ENCODE results near the gene ATP5PO. TPM values are rescaled to one million over a fixed set of nuclear protein-coding genes. Genes with fewer than 3 reads are reported as not detected.
"Not testable (repeated sequence)": the region's sequence is repeated elsewhere in the genome, so short reads cannot be mapped to it uniquely, and the experiment has no call there.

The ATP5PO gene
- total RNA-seq, 1 donor from 2014 or later = 835 TPM

- ATAC-seq (ENCODE audit: poor library complexity) = no peak
- intact Hi-C loops (cut with DNase I) = no loop called here
- DNase-seq = no peak
Measured at GRCh38 chr21:33883118-33883517, 32.5 kb downstream of the ATP5PO start.

- ATAC-seq (ENCODE audit: poor library complexity) = no peak
- DNase-seq = no peak
- intact Hi-C loops (cut with DNase I) = no loop called here
Measured at GRCh38 chr21:33881689-33882440, 33.7 kb downstream of the ATP5PO start.

DNA sequence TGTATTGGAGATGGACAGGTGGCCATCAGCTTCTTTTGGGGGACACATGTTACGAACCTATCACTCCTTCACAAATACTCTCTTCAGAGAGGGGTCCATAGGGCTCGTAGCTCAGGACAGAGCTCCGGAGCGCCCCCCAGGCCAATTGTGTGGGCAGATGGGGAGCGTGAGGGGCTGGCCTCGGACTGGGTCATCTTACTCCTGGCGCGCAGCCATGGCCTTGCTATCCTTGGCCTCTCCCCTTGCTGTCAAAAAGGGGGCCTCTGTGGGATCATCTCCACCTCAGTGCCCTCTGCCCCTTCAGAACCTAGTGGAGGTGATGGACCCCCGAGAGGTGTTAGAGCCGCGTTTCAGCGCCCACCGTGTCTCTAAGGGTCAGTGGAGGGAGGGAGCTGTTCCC, 35.0 kb downstream of the ATP5PO start:
- DNase-seq (no peak), ATAC-seq (ENCODE audit: poor library complexity) (no peak)
- intact Hi-C loops (cut with DNase I) = no loop called here

DNA sequence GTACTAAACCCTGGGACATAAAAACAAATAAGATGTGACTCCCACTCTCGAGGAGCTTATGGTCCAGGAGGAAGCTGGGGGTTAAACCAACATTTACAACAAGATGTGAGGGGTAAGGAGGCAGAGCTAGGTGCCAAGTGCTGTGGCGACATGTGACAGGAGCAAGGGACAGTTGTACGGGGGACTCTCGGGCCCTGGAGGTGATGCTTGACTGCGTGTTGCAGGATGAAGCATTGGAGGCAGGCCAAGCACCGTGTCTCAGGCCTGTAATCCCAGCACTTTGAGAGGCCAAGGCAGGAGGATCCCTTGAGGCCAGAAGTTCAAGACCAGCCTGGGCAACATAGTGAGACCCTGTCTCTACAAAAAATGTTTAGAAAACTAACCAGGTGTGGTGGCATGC, 36.8 kb downstream of the ATP5PO start:
- no peak for DNase-seq
- intact Hi-C loops (cut with DNase I) = no loop called here

GRCh38 chr21:33875026-33875695, 40.4 kb downstream of the ATP5PO start:
- no peak for DNase-seq
- intact Hi-C loops (cut with DNase I) = no loop called here
- ATAC-seq (ENCODE audit: poor library complexity) = no peak

More for the DNA sequence above, 36.8 kb downstream of the ATP5PO start:
- ATAC-seq (ENCODE audit: poor library complexity) = no peak

DNA sequence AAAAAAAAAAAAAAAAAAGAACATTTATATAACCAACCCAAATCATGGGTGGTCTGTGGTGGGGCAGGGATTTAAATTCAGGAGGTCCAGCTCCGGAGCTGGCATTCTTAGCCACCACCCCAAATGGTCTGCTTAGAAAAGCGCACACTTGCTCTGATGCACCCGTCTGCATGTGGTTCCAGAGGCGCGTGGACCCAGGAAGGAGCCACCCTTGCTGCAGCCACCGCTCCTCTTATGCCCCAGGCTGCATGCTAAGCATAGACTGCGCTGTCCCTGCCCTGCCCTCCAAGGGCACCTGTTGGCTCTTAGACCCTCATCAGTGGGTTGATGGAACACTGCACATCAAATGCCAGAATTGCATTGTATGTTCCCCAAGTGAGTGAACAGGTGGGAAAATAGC, 41.4 kb downstream of the ATP5PO start:
- no peak for ATAC-seq (ENCODE audit: poor library complexity)
- intact Hi-C loops (cut with DNase I) = no loop called here
- DNase-seq = no peak

GRCh38 chr21:33872881-33873515, 42.6 kb downstream of the ATP5PO start:
- DNase-seq = no peak
- intact Hi-C loops (cut with DNase I) = no loop called here
- ATAC-seq (ENCODE audit: poor library complexity) = no peak

GRCh38 chr21:33871171-33871570, 44.4 kb downstream of the ATP5PO start:
- intact Hi-C loops (cut with DNase I) = no loop called here
- DNase-seq (no peak), ATAC-seq (ENCODE audit: poor library complexity) (no peak)

DNA sequence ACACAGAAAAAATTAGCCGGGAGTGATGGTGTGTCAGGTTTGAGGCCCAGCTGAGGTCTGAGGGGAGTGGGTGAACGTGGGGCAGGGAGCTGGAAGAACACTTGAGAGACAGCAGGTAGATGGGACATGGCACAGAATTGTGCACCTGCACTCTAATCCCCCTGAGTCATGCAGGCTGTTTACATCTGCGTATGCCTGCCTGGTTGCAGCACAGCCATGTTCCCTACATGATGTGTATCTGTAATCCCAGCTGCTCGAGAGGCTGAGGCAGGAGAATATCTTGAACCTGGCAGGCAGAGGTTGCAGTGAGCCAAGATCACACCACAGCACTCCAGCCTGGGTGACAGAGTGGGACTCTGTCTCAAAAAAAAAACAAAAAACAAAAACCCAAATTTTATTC, 44.8 kb downstream of the ATP5PO start:
- intact Hi-C loops (cut with DNase I) = no loop called here
- DNase-seq (no peak), ATAC-seq (ENCODE audit: poor library complexity) (no peak)

DNA sequence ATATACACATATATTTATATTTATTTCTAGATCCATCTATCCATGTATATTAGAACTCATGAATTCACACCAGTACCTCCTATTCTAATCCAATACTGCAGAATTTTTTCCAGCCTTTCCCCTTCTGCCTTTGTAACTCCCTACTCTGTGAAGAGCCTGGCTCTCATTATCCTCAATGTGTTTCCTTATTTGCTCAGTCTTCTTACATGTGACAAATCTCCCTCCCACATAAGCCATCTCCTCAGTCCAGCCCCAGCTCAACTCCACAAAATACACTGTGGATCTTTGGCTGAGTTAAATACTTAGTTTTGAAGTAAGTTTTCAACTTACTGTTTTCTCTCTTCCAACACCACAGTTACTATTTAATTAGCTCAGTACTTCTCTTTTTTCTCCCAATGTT, 45.7 kb downstream of the ATP5PO start:
- intact Hi-C loops (cut with DNase I) = no loop called here
- DNase-seq (no peak), ATAC-seq (ENCODE audit: poor library complexity) (no peak)

DNA sequence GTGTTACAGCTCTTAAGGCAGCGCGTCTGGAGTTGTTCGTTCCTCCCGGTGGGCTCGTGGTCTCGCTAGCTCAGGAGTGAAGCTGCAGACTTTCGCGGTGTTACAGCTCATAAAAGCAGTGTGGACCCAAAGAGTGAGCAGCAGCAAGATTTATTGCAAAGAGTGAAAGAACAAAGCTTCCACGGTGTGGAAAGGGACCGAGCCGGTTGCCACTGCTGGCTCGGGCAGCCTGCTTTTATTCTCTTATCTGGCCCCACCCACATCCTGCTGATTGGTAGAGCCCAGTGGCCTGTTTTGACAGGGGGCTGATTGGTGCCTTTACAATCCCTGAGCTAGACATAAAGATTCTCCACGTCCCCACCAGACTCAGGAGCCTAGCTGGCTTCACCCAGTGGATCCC, 47.7 kb downstream of the ATP5PO start:
- DNase-seq; ATAC-seq (ENCODE audit: poor library complexity); intact Hi-C loops (cut with DNase I): not testable (repeated sequence)

- no peak for ATAC-seq (ENCODE audit: poor library complexity)
- no peak for DNase-seq
- intact Hi-C loops (cut with DNase I) = no loop called here
Measured at GRCh38 chr21:33866826-33867225, 48.8 kb downstream of the ATP5PO start.

DNA sequence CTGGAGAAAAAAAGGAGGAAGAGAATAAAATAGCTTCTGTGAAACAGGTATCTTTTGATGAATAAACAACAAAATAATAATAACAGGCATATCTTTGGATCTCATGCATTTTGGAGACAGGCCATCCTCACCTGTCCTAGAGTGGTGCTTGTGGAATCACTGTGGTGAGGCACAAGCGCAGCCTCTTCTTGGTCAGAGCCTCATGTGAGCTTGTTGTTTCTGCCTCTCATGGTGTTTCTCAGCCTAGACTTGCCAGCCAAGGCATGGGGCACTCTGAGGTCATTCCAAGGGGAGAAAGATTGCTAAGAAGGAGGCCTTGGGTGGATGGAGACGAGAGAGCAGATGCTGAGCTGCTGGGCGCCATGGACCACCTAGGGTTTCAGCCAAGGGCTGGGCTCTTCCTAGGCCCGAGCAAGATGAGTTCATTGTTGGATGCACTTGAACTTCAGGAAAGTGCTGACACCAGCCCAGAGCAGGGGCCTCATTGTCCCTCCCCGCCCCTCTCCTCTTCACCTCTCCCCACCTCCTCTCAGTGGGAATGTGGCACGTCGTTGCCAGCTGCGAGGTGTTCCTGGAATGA, 49.5 kb downstream of the ATP5PO start:
- DNase-seq (no peak), ATAC-seq (ENCODE audit: poor library complexity) (no peak)
- intact Hi-C loops (cut with DNase I) = no loop called here

GRCh38 chr21:33865176-33865575, 50.4 kb downstream of the ATP5PO start:
- ATAC-seq (ENCODE audit: poor library complexity) (no peak), DNase-seq (no peak)
- intact Hi-C loops (cut with DNase I) = no loop called here

DNA sequence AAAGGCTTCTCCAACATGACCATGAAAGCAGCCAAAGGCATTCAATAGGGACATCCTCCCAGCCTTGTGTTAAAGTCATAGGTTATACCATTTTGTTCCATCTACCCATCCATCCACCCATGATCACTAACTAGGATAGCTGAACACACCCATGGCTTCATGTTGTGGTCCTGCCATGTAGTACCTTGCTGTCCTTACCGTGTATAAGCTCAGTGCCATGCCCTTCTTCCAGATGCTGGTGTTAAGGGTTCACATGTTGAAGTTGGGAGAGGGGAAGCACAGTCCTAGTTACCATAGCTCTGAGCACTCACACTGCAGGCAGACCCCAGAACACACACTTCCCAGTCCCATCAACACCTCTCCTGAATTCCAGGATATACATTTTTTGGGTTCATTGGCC, 51.5 kb downstream of the ATP5PO start:
- no peak for ATAC-seq (ENCODE audit: poor library complexity)
- intact Hi-C loops (cut with DNase I) = no loop called here
- DNase-seq = no peak

DNA sequence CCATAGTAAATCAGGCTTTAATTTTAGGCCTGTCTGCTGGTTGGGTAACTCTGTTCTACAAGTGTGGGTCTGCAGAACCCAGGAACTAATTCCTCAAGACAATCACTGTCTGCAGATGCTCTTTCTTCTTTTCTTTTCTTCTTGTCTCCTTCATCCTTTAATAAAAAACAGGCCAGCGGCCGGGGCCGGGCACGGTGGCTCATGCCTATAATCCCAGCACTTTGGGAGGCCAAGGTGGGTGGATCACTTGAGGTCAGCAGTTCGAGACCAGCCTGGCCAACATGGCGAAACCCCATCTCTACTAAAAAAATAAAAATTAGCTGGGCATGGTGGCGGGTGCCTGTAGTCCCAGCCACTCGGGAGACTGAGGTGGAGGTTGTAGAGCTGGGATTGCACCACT, 52.4 kb downstream of the ATP5PO start:
- DNase-seq; intact Hi-C loops (cut with DNase I): not testable (repeated sequence)

GRCh38 chr21:33861125-33861524, 54.5 kb downstream of the ATP5PO start:
- ATAC-seq (ENCODE audit: poor library complexity) = no peak

More for the DNA sequence above, 52.4 kb downstream of the ATP5PO start:
- ATAC-seq (ENCODE audit: poor library complexity) = not testable (repeated sequence)

DNA sequence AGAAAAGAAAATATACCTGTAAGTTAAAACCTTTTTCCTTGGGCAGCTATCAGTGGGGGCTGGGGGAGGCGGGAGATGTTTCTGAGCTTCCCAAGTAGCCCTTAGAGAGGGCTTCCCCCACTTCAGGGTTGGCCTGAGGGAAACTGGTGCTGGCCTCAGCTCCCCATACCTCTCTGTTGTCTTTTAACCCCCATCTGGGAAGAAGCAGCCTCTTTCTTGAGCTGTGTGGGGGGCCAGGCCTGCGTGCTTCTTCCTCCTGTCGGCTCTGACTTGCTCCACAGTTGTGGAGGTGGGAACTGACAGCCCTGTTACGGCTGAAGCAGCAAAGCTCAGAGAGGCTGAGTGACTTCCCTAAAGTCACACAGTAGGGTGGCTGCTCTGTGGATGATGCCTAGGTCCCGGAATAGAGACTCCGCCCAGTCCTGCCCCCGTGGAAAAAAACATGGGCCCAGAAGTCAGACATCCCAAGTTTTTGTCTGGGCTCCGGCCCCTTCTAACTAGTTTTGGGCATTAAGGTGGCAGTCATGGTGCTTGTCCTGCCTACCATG, 55.2 kb downstream of the ATP5PO start:
- no peak for DNase-seq
- intact Hi-C loops (cut with DNase I) = no loop called here
- no peak for ATAC-seq (ENCODE audit: poor library complexity)

More at GRCh38 chr21:33861125-33861524, 54.5 kb downstream of the ATP5PO start:
- DNase-seq = no peak
- intact Hi-C loops (cut with DNase I) = no loop called here

GRCh38 chr21:33859373-33860102, 56.1 kb downstream of the ATP5PO start:
- ATAC-seq (ENCODE audit: poor library complexity) (no peak), DNase-seq (no peak)
- intact Hi-C loops (cut with DNase I) = no loop called here
